GM21381 (cell line): ENCODE results near the gene ZNF300.
"Not testable (repeated sequence)": the region's sequence is repeated elsewhere in the genome, so short reads cannot be mapped to it uniquely, and the experiment has no call there.

Source experiments
- ATAC-seq: cut with Tn5 transposase; IDR thresholded peaks from one replicate; pipeline ENCODE4 v1.9.1; 2021; ENCODE audit warnings: mild to moderate bottlenecking, moderate library complexity; ENCODE audit not compliant: unreplicated experiment

ZNF300 gene

GRCh38 chr5:150846308-150846653 is 58.5 kb downstream of the ZNF300 start, which contains the start of gene IRGM:
TSS of gene IRGM (plus strand) at chr5:150846521. CDS start at chr5:150848124, 1,603 bp downstream.
- ATAC-seq, result not testable (repeated sequence)

- ATAC-seq, result not testable (repeated sequence)
Measured at GRCh38 chr5:150845185-150845859, 59.5 kb downstream of the ZNF300 start.
